Activated CD4-positive, alpha-beta T cell treated with anti-CD3 and anti-CD28 coated beads, Interleukin-2, amount 50 U/mL, for 4 hours (primary cell): Measurements from ENCODE around the gene TAS2R46.
"Not testable (repeated sequence)": the region's sequence is repeated elsewhere in the genome, so short reads cannot be mapped to it uniquely, and the experiment has no call there.

Source experiments
- DNase-seq, 2 experiments: peaks; one replicate each; pipeline ENCODE4 v3.0.0-alpha.2; 2020

TAS2R46 gene, protein sequence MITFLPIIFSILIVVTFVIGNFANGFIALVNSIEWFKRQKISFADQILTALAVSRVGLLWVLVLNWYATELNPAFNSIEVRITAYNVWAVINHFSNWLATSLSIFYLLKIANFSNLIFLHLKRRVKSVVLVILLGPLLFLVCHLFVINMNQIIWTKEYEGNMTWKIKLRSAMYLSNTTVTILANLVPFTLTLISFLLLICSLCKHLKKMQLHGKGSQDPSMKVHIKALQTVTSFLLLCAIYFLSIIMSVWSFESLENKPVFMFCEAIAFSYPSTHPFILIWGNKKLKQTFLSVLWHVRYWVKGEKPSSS

DNA sequence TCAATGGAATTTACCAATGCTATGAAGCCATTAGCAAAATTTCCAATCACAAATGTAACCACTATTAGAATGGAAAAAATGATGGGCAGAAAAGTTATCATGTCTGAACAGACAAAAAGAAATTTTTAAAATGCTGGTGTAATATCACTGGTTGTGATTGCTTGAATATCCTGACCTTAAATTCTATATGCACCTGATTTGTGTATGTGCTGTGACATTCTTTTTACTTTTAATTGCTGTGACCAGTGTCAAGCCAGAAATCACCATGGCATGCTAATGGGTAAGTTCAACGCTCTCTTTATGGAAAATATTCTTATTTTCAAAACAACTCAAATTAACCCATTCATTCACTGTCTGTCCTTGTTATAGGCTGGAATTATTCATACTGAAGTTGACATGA lies at the start of gene TAS2R46:
Gene TAS2R46, minus strand, starts transcription at position 101 of the 400 bp plus-strand sequence. Its CDS starts 0 bp downstream, at position 101.
- DNase-seq, result not testable (repeated sequence)

DNA sequence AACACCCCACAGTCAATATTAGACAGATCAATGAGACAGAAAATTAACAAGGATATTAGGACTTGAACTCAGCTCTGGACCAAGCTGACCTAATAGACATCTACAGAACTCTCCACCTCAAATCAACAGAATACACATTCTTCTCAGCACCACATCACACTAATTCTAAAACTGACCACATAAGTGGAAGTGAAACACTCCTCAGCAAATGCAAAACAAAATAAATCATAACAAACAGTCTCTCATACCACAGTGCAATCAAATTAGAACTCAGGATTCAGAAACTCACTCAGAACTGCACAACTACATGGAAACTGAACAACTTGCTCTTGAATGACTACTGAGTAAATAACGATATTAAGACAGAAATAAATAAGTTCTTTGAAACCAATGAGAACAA lies 49.1 kb upstream of the TAS2R46 start:
- not testable (repeated sequence) for DNase-seq

DNA sequence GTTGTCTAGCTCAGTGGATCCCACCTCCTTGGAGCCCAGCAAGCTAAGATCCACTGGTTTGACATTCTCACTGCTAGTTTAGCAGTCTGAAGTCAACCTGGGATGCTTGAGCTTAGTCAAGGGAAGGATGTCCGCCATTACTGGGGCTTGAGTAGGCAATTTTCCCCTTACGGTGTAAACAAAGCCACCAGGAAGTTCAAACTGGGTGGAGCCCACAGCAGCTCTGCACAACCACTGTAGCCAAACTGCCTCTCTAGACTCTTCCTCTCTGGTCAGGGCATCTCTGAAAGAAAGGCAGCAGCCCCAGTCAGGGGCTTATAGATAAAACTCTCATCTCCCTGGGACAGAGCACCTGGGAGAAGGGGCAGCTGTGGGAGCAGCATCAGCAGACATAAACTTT lies 46.8 kb upstream of the TAS2R46 start:
- DNase-seq, result no peak

DNA sequence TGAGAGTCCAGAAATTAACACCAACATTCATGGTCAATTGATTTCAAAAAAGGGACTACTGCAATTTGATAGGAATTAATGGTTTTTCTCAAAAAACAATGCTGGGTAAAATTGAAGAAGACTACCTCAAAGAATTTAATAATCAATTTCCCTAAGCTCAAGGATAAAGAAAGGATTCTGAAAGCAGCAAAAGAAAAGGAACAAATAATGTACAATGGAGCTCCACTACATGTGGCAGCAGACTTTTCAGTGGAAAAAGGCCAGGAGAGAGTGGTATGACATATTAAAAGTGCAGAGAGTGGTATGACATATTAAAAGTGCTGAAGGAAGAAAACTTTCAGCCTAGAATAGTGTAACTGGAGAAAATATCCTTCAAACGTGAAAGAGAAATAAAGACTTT lies 45.6 kb upstream of the TAS2R46 start:
- DNase-seq, result no peak

DNA sequence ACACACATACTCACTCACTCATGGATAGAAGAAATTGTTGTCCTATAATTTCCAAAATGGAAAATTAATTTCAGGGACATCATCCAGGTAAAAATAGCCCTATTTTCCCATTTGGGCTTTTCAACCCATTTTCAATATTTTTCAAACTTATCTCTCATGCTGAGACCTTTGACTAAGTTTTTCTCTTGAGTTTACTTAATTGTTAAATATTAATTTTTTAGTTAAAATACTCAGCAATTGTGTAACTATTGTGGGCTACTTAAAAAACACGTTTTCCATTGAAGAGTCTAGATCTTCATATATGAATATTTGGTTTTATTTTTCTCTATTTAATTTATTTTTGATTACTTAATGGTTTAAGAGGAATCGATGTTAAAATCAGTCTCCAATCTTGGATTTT lies 44.2 kb upstream of the TAS2R46 start:
- DNase-seq, result no peak

DNA sequence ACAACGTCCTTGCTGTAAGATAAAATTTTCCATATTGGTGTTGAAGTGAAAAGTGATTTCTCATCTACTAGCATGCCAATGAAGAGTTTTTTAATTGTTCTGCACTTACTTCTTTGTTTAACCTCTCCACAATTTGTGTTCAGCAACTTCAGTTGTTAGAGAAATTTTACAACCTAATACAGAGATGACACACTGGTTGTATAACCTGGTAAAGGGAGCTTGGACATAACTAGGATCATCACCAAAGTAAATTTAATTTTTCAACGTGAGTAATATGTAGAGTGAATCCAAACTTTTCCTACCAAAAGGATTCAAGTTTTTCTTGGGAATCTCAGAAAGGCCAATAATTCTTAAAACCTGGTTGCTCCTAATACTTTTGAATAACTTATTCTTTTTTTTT lies 43.5 kb upstream of the TAS2R46 start:
- DNase-seq, result no peak

DNA sequence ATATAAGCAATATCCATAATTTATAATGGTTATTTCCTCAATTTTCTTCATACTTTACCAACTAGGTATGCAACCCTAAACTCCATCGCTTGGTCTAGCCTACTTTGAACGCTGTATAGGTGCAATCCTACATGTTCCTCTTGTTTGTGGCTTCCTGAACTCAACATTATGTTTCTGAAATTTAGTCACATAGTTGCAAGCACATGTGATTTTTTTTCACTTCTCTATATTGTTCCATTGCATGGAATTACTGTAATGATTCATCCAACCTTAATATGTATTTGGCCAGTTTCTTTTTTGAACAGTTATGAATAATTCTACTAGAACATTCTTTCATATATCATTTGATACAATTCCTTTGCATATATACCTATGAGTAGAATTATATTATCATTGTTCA lies 32.8 kb upstream of the TAS2R46 start:
- not testable (repeated sequence) for DNase-seq

DNA sequence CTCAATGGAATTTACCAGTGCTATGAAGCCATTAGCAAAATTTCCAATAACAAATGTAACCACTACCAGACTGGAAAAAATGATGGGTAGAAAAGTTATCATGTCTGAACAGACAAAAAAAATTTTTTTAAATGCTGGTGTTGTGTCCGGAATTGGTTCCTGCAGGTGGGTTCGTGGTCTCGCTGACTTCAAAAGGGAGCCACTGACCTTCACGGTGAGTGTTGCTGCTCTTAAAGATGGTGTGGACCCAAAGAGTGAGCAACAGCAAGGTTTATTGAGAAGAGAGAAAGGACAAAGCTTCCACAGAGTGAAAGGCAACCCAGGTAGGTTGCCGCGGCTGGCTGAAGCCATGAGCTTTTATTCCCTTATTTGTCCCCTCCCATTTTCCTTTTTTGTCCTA lies 30.0 kb upstream of the TAS2R46 start, which contains the start of gene TAS2R43:
Gene TAS2R43, minus strand, starts transcription at position 186 of the 400 bp plus-strand sequence. Its CDS starts 84 bp downstream, at position 102.
- DNase-seq, result no peak

DNA sequence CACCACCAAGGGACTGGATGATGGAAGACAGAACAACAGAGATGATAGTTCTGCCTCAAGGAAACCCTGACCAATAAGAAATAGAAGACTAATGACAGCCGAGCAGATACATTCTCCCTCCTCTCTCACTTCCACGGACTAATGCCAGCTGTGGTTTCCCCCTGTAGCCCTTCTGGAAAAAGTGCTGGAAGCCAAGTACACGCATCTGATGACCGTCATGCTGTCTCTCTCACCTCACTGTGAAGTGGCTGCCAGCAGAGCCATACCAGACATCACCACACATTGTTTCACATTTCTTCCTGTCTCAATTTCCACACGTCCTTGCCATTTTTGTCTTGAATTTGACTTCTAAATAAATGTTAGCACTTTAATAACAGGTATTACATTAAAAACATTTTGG lies 27.2 kb upstream of the TAS2R46 start:
- no peak for DNase-seq

DNA sequence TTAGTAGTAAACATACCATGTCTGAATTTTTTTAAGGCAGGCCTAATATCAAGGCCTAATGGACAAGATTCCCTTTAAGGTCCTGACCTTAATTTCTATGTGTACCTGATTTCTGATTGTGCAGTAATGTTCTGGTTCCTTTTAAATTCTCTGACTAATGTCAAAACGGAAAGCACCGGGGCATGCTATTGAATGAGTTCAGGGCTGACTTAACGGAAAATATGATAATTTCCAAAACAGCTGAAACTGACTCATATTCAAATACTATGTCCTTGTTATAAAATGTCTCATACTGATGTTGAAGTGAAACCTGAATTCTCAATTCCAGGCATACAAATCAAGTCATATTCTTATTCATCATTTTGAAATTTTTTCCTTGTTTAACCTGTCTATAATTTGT lies 23.3 kb upstream of the TAS2R46 start:
- DNase-seq, result peak in 1 of 2 experiments; percentile 4

DNA sequence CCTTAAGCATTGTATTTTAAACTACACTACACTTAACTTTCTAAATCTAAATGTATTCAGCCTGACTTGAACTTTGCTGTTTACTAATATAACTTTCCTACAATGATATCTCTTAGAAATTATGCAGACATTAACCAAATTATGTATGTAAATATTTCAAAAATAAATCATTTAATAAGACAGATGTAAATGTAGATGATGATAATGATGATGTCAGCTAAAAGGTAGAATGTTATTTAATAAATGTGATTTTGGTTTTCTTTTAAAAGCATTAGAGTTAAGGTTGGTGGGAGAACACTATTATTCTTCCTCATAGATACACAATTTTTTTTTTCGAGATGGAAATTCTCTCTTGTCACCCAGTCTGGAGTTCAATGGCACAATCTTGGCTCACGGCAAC lies 19.9 kb upstream of the TAS2R46 start:
- no peak for DNase-seq

DNA sequence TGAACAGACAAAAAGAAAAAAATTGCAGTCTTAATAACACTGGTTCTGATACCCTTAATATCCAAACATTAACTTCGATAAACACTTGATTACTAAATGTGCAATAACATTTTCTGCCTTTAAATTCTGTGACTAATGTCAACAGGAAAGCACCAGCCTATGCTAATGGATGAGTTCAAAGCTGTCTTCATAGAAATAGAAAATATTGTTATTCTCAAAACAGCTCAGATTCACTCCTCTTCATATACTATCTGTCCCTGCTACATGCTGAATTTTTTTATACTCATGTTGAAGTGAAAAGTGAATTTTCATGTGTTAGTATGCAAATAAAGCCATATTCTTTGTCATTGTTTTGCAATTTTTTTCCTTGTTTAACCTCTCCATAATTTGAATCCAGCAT lies 16.2 kb upstream of the TAS2R46 start:
- no peak for DNase-seq

DNA sequence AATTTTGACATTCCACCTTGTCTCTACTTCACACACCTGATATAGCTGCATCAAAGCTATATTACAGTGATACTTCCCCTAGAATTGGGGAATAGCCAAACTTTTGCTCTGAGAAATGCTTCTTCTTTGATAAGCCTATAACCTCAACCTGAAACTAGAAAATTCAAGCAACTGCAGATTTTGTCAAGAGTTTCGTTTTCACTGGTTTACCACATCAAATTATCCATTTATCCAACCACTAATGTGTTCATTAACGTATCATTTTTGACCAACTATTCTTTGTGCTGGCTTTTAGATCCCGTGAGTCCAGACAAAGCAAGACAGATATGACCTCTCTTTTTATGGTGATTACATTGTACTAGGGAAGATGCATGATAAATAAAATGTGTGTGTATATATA lies 13.5 kb upstream of the TAS2R46 start:
- no peak for DNase-seq

DNA sequence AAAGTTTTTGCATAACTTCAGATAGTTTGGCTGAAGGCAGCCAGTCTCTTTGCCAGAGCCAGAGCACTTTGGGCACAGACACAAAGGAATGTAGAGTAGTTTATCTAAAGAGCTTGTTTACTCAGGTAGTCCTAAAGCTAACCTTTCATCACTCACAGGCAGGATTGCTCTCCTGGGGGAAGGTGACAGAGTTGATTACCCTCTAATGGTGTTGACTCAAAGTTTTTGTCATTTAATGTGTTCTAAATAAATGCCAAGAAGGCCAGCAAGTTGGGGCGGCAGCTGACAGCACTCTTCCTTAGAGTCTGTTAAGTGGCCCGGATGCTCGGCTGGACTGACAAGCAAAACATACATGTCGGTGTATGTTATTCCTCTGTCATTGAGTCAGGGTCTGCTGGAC lies 9.3 kb upstream of the TAS2R46 start:
- no peak for DNase-seq

DNA sequence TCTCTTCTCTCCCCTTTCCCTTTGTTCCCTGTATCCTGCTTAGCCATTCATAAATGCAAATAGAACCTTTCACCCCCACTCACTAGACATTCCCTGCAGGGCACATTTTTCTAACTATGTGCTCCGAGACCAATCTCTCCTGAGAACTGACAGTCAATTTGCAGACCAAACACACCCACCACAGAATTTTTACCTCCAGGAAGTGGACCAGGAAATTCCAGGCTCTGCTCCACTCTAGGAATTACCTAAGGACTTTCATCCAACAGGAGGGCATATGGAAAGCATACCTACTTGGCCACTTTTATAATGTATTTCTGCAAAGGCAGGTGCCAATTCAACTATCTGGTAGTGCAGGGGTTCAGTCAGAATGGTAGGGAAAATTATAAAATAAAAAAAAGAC lies 8.9 kb upstream of the TAS2R46 start:
- no peak for DNase-seq

DNA sequence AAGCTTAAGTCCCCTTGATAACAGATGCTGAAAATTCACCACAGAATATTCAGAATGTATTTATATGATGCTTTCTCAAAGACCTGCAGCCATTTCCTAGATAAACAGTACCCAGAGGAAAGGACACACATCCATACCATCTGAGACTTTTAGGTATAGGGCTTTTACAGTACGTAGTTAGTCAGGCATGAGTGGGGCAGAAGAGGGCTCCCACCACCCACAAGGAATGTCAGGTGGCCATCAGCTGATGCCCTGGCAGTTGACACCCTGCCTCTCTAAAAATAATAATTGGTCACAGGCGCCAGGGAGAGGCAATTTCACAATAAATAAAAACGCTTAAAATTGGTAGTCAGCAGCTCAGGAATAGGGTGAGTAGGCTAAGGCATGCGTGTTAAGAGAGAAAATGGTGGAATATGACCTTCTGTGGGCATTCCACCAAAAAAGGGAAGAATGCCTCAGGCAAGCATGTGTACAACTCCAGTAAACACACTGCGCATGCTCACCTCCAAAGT lies 7.8 kb upstream of the TAS2R46 start:
- DNase-seq, result no peak

DNA sequence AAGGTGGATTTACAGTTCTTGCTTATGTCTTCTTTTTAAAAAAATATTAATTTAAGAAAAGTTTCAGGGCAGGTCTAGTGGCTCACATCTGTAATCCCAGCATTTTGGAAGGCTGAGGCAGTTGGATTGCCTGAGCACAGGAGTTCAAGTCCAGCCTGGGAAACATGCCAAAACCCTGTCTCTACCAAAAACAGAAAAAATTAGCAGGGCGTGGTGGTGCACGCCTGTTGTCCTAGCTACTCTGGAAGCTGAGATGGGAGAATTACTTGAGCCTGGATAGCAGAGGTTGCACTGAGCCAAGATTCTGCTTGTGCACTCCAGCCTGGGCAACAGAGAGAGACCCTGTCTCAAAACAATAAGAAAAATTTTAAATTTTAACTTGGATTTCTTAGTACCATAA lies 5.4 kb upstream of the TAS2R46 start:
- no peak for DNase-seq

DNA sequence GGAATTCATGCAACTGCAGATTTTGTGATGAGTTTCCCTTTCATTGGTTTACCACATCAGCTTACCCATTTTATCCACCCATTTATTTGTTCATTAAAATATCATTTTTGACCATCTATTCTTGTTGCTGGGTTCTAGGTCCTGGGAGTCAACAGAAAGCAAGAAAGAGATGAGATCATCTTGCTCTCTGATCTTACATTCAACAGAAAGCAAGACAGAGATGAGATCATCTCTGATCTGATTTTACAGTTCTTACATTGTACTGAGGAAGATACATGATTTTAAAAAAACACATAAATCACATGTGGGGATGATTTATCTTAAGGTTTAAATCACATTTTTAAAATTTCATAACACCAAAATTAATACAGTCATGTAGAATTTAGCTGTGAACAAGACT lies 2.3 kb downstream of the TAS2R46 start:
- DNase-seq, result no peak

DNA sequence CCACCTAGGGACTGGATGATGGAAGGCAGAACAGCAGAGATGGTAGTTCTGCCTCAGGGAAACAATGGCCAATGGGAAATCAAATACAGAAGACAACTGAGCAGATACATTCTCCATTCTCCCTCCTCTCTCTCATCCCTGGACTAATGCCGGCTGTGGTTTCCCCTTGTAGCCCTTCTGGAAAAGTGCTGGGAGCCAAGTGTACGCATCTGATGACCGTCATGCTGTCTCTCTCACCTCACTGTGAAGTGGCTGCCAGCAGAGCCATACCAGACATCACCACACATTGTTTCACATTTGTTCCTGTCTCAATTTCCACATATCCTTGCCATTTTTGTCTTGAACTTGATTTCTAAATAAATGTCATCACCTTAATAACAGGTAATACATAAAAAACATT lies 3.1 kb downstream of the TAS2R46 start:
- DNase-seq, result no peak

DNA sequence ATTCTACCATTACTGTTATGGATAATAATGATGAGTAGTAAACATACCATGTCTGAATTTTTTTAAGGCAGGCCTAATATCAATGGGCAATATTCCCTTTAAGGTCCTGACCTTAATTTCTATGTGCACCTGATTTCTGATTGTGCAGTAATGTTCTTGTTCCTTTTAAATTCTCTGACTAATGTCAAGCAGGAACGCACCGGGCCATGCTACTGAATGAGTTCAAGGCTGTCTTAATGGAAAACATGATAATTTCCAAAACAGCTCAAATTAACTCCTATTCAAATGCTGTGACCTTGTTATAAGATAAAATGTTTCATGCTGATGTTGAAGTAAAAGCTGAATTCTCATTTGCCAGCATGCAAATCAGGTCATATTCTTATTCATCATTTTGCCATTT lies 6.8 kb downstream of the TAS2R46 start:
- no peak for DNase-seq

DNA sequence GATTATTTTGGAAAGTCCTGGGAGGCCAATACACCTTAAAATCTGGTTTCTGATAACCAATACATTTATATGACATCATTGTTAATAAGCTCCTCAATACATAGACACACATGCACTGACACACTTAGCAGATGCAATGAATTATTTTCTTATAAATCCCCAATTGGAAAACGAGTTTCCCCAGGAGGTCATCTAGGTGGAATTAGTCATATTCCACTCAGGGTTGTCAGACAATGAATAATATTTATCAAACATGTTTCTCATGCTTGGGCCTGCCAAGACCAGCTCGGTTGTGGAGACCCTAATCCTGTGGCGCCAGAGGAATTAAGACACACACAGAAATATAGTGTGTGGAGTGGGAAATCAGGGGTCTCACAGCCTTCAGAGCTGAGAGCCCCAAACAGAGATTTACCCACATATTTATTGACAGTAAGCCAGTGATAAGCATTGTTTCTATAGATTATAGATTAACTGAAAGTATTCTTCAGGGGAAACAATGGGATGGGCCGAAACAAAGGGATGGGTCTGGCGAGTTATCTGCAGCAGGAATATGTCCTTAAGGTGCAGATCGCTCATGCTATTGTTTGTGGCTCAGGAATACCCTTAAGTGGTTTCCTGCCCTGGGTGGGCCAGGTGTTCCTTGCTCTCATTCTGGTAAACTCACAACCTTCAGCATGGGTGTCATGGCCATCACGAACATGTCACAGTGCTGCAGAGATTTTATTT lies 12.1 kb downstream of the TAS2R46 start:
- DNase-seq, result not testable (repeated sequence)

DNA sequence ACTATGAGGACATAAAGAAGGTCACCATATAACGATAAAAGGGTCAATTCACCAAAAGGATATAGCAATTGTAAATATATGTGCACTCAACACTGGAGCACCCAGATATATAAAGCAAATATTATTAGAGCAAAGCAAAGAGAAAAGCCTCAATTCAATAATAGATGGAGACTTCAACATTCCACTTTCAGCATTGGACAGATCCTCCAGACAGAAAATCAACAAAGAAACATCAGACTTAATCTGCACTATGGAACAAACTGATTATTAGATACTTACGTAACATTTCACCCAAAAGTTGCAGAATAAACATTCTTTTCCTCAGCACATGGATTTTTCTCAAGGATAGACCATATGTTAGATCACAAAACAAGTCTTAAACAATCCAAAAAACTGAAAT lies 20.7 kb downstream of the TAS2R46 start:
- not testable (repeated sequence) for DNase-seq

DNA sequence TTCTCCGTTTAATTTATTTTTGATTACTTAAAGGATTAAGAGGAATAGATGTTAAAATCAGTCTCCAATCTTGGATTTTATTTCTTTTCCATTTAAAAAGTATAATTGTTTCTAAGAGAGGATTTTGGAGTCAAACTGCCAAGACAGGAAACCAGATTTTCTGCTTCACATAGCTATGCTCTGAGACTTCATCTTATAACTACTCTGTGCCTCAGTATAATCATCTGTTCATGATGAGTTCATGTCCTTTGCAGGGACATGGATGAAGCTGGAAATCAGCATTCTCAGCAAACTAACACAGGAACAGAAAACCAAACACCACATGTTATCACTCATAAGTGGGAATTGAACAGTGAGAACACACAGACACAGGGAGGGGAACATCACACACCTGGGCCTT lies 21.9 kb downstream of the TAS2R46 start:
- no peak for DNase-seq

DNA sequence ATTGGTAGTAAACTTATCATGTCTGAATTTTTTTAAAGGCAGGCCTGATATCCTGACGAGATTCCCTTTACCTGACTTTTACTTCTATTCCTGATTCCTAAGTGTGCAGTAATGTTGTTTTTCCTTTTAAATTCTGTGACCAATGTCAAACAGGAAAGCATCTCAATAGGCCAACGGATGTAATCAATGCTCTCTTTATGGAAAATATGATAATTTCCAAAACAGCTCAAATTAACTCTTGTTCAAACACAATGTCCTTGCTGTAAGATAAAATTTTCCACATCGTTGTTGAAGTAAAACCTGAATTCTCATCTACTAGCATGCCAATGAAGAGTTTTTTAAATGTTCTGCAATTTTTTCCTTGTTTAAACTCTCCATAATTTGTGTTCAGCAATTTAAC lies 22.9 kb downstream of the TAS2R46 start:
- no peak for DNase-seq
